ENCODE data around the gene WFDC6. TPM values are rescaled to one million over a fixed set of nuclear protein-coding genes. Genes with fewer than 3 reads are reported as not detected.

Gene WFDC6
- total RNA-seq, 4 donors from 2014 or later: not detected

DNA sequence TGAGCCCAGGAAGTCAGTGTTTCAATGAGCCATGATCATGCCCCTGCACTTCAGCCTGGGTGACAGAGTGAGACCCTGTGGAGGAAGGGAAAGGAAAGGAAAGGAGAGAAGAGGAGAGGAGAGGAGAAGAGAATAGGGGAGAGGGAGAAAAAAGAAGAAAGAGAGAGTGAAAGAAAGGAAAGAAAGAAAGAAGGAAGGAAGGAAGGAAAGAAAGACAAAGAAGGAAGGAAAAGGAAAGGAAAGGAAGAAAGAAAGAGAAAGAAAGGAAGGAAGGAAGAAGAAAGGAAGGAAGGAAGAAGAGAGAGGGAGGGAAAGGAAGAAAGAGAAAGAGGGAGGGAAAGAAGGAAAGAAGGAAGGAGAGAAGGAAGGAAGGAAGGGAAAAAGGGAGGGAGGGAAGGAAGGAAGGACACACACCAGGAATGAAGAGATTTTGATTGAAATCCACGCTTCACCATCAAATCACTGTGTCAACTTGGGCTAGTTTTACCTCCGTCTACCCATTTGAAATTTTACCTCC, 25.5 kb upstream of the WFDC6 start:
- 82 to 83% methylated on average over 2 of the region's 2 CpGs for WGBS, 2 donors (ENCODE audit: low coverage in 1 of 2)
- no peak for DNase-seq
- Histone ChIP-seq H3K9me3 (no peaks in the 10 kb centered on the region), H3K4me3 (no peak overlapping the region), H3K4me1 (no peaks in the 10 kb centered on the region), H3K27me3 (peaks cover 7% of the 10 kb centered on the region), H3K27ac (no peak overlapping the region), H3K36me3 (no peaks in the 10 kb centered on the region)
- in situ Hi-C loops (cut with MboI; ENCODE audit: low pct_ligation_motif_present in 1 of 4, low pct_unique_long_range_greater_than_20kb in 1 of 4, low sequenced_read_pairs in 3 of 4): no loop called here
- intact Hi-C loops (cut with DNase I; ENCODE audit: low total_unique reads): no loop called here
- TF ChIP-seq, protein P1, sequence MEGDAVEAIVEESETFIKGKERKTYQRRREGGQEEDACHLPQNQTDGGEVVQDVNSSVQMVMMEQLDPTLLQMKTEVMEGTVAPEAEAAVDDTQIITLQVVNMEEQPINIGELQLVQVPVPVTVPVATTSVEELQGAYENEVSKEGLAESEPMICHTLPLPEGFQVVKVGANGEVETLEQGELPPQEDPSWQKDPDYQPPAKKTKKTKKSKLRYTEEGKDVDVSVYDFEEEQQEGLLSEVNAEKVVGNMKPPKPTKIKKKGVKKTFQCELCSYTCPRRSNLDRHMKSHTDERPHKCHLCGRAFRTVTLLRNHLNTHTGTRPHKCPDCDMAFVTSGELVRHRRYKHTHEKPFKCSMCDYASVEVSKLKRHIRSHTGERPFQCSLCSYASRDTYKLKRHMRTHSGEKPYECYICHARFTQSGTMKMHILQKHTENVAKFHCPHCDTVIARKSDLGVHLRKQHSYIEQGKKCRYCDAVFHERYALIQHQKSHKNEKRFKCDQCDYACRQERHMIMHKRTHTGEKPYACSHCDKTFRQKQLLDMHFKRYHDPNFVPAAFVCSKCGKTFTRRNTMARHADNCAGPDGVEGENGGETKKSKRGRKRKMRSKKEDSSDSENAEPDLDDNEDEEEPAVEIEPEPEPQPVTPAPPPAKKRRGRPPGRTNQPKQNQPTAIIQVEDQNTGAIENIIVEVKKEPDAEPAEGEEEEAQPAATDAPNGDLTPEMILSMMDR (IDR thresholded peaks at IDR 0.05): no peak
- no peak for TF ChIP-seq EP300 (IDR thresholded peaks at IDR 0.05; ENCODE audit: low read depth)
- TF ChIP-seq POLR2AphosphoS5 (IDR thresholded peaks at IDR 0.05): no peak
- TF ChIP-seq POLR2A (IDR thresholded peaks at IDR 0.05): no peak

DNA sequence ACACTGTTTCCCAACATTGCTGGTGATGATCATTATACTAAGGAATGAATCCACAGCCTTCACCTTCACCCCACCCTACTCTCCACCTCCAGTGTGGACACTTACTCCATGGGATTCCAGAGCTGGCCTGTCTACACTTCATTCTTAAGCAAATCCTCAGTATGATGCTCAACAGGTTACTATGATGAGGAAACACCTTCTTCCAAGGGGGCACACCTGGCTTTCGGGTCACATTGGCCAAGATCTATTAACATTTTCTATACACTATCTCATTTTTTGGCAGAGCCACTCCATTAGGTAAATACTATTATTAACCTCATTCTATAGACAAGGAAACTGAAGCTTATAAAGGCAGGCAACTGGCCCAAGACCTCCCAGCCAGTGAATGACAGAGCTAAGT, 15.9 kb upstream of the WFDC6 start:
- intact Hi-C loops (cut with DNase I; ENCODE audit: low total_unique reads) (no loop called here), in situ Hi-C loops (cut with MboI; ENCODE audit: low pct_ligation_motif_present in 1 of 4, low pct_unique_long_range_greater_than_20kb in 1 of 4, low sequenced_read_pairs in 3 of 4) (no loop called here)
- WGBS, 2 donors (ENCODE audit: low coverage in 1 of 2): 86 to 100% methylated on average over 1 of the region's 1 CpG
- Histone ChIP-seq H3K4me3 (no peak overlapping the region), H3K27me3 (peaks cover 2% of the 10 kb centered on the region), H3K4me1 (peaks cover 0 to 6% (median 0%) of the 10 kb centered on the region in 4 donors), H3K27ac (no peak overlapping the region), H3K9me3 (no peaks in the 10 kb centered on the region), H3K36me3 (no peaks in the 10 kb centered on the region)
- TF ChIP-seq POLR2A (IDR thresholded peaks at IDR 0.05) (no peak), POLR2AphosphoS5 (IDR thresholded peaks at IDR 0.05) (no peak), EP300 (IDR thresholded peaks at IDR 0.05; ENCODE audit: low read depth) (no peak)
- TF ChIP-seq, protein P1 (IDR thresholded peaks at IDR 0.05): no peak
- DNase-seq: no peak

DNA sequence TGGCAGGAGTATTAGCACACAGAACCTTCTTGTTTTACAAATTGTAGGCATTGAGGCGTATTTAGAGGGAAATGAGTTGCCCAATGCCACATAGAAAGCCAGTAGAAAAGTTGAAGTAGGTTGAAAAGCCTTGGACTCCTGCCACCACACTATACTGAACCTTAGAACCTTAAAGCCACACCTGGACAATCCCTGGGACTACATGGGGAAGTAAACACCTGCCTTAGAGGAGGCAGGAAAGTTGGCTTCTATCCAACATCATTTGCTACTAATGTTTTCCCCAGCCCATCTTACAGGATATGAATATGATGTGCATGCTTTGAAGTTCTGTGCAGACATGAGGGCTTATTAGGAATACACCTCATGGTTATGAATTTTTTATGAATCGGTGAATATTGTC, 13.2 kb upstream of the WFDC6 start:
- WGBS, 2 donors (ENCODE audit: low coverage in 1 of 2): 58 to 75% methylated on average over 2 of the region's 2 CpGs
- no peak for DNase-seq
- Histone ChIP-seq H3K27me3 (no peaks in the 10 kb centered on the region), H3K9me3 (no peaks in the 10 kb centered on the region), H3K4me3 (no peak overlapping the region), H3K27ac (peak overlapping the region in 1 of 4 donors; percentile 46), H3K36me3 (no peaks in the 10 kb centered on the region), H3K4me1 (peaks cover 0 to 6% (median 0%) of the 10 kb centered on the region in 4 donors)
- no peak for TF ChIP-seq POLR2AphosphoS5 (IDR thresholded peaks at IDR 0.05)
- no peak for TF ChIP-seq EP300 (IDR thresholded peaks at IDR 0.05; ENCODE audit: low read depth)
- TF ChIP-seq POLR2A (IDR thresholded peaks at IDR 0.05): no peak
- TF ChIP-seq, protein P1 (IDR thresholded peaks at IDR 0.05): no peak
- in situ Hi-C loops (cut with MboI; ENCODE audit: low pct_ligation_motif_present in 1 of 4, low pct_unique_long_range_greater_than_20kb in 1 of 4, low sequenced_read_pairs in 3 of 4): no loop called here
- intact Hi-C loops (cut with DNase I; ENCODE audit: low total_unique reads): no loop called here

DNA sequence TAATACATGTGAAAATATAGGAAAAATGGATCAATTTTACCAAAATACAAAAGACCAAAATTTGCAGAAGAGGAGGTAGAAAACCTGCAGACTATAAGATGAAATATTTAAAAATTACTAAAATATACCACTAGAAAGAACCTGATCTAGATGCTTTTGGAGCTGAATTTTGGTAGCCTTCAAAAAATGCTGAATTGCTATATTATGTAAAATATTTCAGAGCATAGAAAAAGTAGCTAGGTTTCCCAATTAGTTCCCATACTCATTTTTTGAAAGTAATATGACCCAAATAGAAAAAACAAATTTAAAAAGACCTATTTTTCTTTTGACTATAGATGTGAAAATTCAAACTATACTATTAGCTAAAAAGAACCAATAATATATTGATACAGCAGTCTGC, 11.5 kb upstream of the WFDC6 start:
- H3K4me1 ChIP-seq: peaks cover 0 to 6% (median 0%) of the 10 kb centered on the region in 4 donors
- H3K4me3 ChIP-seq: no peak overlapping the region
- no peaks in the 10 kb centered on the region for H3K27me3 ChIP-seq
- in situ Hi-C loops (cut with MboI; ENCODE audit: low pct_ligation_motif_present in 1 of 4, low pct_unique_long_range_greater_than_20kb in 1 of 4, low sequenced_read_pairs in 3 of 4): no loop called here
- H3K36me3 ChIP-seq: no peaks in the 10 kb centered on the region
- no peaks in the 10 kb centered on the region for H3K9me3 ChIP-seq
- no peak overlapping the region for H3K27ac ChIP-seq
- intact Hi-C loops (cut with DNase I; ENCODE audit: low total_unique reads): no loop called here
- no peak for TF ChIP-seq POLR2AphosphoS5 (IDR thresholded peaks at IDR 0.05)
- no peak for TF ChIP-seq POLR2A (IDR thresholded peaks at IDR 0.05)
- TF ChIP-seq, protein P1 (IDR thresholded peaks at IDR 0.05): no peak
- TF ChIP-seq EP300 (IDR thresholded peaks at IDR 0.05; ENCODE audit: low read depth): no peak
- no peak for DNase-seq
